Mononuclear cell (primary cell): ENCODE results near the gene MTG1. TPM values are rescaled to one million over a fixed set of nuclear protein-coding genes. Genes with fewer than 3 reads are reported as not detected.

Source experiments
- H3K27me3 ChIP-seq: 2 replicates; pipeline ENCODE4 v1.6.0; 2011; ENCODE audit warnings: low read length, control low read depth; ENCODE audit not compliant: insufficient read depth
- H3K4me1 ChIP-seq: 2 replicates; pipeline ENCODE4 v1.5.1; 2011; ENCODE audit warnings: mild to moderate bottlenecking, low read length, control low read depth; ENCODE audit not compliant: insufficient read depth
- H3K4me3 ChIP-seq: 2 replicates; pipeline ENCODE4 v1.5.1; 2011; ENCODE audit warnings: mild to moderate bottlenecking, low read length, moderate library complexity
- H3K9me3 ChIP-seq: 2 replicates; pipeline ENCODE4 v1.5.1; 2011; ENCODE audit warnings: low read depth, mild to moderate bottlenecking, control low read depth, low read length
- total RNA-seq: library from RNA; depleted of rRNA; stranded (reverse); fragments of >200 nt; gene quantifications from one replicate; pipeline ENCODE4 v1.2.3, GENCODE V29; 2012

The MTG1 gene
- total RNA-seq, 1 donor: 14.9 TPM

GRCh38 chr10:133452453-133452852 lies 58.5 kb downstream of the MTG1 start:
- Histone ChIP-seq H3K4me1 (no peaks in the 10 kb centered on the region), H3K4me3 (no peak overlapping the region), H3K9me3 (peaks cover 21% of the 10 kb centered on the region), H3K27me3 (no peaks in the 10 kb centered on the region)

DNA sequence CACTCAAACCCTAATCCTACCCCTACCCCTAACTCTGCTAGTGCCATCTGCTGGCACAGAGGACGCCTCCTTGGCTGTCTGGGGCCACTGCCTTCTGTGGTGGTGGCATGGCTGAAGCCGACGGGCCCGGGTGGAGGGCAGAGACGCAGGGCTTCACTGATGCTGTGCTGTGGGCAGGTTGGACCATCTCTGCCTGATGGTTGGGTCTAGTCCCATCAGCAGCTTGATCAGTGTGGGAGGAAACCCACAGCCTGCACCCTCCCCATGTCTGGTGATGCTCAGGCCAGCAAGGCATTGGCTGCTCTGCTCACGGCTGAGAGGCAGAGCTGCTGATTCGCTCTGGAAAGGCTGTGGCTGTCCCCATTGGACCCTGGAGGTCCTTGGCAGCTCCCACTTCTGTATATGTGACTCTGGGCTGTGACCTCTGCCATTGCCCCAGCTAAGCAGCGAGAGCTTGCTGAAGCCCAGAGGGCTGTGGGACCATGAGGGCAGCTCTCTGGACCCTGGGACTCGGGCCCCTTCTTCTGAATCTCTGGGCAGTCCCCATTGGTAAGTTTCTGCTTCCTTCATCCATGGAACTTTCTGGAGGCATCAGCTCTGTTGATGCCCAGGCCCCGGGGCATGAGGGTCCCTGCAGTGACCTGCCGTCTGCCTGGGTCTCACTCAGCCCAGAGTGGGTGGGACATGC lies 59.7 kb downstream of the MTG1 start, which contains the start of gene SCART1:
SCART1 (plus strand) TSS at position 430 of the 688 bp plus-strand sequence; CDS start at position 483, 53 bp downstream.
- Histone ChIP-seq H3K4me1 (no peaks in the 10 kb centered on the region), H3K9me3 (peaks cover 9% of the 10 kb centered on the region), H3K27me3 (no peaks in the 10 kb centered on the region), H3K4me3 (no peak within 1 kb of the TSS)

DNA sequence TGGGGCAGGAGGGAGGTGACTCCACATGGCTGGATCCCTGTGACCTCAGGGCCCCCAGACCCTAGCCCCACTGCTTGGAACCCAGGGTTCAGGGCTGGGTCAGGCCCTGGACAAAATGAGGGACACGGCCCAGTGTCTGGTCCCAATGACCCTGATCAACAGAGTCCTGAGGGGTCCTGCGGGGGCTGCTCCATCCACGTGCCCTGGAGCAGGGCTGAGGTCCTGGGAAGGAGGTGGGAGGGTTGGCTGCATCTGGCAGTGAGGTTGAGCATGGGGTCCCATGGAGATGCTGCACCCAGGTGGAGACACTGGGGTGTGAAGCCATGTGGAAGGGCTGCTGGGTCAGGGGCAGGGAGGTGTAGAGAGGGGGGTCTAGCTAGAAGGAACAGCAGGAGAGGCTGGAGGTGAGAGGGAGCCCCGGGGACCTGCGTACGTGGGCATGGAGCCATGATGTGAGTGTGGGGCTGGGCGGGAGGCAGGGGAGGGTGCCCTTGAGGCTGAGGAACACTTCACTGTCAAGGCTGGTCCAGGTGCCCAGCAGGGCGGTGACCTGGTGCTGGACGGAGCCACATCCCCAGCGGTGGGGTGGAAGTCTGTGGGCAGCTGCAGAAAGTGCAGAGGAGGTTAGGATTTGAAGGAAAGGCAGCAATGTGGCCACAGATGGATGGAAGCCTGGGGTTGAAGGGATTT lies 60.4 kb downstream of the MTG1 start:
- no peaks in the 10 kb centered on the region for H3K4me1 ChIP-seq
- peaks cover 2% of the 10 kb centered on the region for H3K9me3 ChIP-seq
- H3K4me3 ChIP-seq: no peak overlapping the region
- H3K27me3 ChIP-seq: no peaks in the 10 kb centered on the region

GRCh38 chr10:133455196-133455595 lies 61.2 kb downstream of the MTG1 start:
- no peak overlapping the region for H3K4me3 ChIP-seq
- H3K4me1 ChIP-seq: no peaks in the 10 kb centered on the region
- no peaks in the 10 kb centered on the region for H3K9me3 ChIP-seq
- no peaks in the 10 kb centered on the region for H3K27me3 ChIP-seq

DNA sequence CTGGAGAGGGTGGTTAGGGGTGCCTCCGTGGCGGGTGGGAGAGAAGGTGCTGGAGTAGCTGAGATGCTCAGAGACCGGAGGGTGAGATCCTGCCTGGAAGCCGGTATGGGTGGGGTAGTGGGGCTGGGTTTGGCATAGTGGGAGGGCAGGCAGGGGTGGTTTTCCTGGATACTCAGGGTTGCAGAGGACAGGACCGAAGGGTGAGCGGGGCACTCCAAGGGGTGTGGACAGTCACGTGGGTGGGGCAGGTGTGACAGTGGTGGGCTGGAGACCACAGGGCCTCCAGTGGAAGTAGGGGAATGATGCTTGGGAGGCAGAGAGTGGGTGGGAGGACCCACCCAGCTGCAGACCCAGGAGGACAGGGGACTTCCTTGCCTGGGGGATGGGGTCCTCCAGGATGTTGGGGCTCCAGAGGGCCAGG lies 61.7 kb downstream of the MTG1 start:
- no peaks in the 10 kb centered on the region for H3K4me1 ChIP-seq
- H3K4me3 ChIP-seq: no peak overlapping the region
- H3K27me3 ChIP-seq: no peaks in the 10 kb centered on the region
- no peaks in the 10 kb centered on the region for H3K9me3 ChIP-seq

GRCh38 chr10:133456041-133456951 lies 62.3 kb downstream of the MTG1 start:
- H3K9me3 ChIP-seq: no peaks in the 10 kb centered on the region
- H3K4me3 ChIP-seq: no peak overlapping the region
- H3K27me3 ChIP-seq: no peaks in the 10 kb centered on the region
- no peaks in the 10 kb centered on the region for H3K4me1 ChIP-seq

DNA sequence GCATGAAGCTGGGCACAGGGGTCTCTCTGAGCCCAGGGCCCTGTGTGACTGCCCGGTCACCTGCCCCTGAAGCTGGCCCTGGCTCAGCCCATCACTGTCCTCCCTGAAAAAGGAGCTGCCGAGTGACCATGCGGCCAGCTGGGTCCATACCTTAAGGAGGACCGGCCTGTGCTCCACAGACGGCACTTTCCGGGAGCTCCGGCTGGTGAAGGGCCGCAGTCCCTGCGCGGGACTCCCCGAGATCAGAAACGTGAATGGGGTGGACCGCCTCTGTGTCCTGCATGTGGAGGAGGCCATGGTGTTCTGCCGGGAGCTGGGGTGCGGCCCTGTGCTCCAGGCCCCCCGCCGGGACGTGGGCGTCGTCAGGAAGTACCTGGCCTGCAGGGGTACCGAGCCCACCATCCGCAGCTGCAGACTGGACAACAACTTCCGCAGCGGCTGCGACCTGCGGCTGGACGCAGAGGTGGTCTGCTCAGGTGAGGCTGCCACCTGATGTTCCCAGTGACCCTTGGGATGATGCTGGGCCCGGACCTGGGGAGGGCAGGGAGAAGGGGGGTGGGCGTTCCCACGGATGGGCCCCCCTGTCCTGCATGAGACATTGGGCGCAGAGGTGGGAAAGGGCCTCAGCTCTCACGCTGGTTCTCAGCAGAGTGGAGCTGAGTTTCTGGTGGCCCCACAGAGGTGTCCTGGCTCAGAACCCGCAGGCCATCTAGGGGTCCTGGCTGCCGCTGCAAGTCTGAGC lies 63.3 kb downstream of the MTG1 start:
- Histone ChIP-seq H3K4me1 (no peaks in the 10 kb centered on the region), H3K9me3 (no peaks in the 10 kb centered on the region), H3K4me3 (no peak overlapping the region), H3K27me3 (no peaks in the 10 kb centered on the region)

DNA sequence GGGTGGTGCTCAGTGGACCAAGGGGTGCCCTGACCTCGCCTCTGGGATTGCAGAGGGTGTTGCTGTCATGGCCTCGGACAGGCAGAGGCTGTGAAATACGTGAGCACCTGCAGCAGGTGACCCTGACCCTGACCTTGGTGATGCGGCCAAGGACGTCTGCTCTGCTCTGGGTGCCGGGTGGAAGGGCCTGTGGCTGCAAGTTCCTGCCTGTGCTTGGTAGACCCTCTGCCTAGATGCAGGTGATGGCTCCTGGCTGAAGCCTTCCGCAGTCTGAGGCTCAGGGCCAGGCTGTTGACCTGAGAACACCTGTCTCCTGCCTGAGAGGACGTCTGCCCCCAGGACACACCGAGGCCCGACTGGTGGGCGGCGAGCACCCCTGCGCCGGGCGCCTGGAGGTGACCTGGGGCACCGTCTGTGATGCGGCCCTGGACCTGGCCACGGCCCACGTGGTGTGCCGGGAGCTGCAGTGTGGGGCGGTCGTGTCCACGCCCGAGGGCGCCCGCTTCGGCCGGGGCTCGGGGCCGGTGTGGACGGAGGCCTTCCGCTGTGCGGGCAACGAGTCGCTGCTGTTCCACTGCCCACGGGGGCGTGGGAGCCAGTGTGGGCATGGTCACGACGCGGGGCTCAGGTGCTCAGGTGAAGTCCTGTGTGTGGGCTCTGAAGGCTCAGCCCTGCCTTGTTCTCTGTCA lies 64.2 kb downstream of the MTG1 start:
- H3K9me3 ChIP-seq: no peaks in the 10 kb centered on the region
- no peaks in the 10 kb centered on the region for H3K27me3 ChIP-seq
- no peaks in the 10 kb centered on the region for H3K4me1 ChIP-seq
- no peak overlapping the region for H3K4me3 ChIP-seq

DNA sequence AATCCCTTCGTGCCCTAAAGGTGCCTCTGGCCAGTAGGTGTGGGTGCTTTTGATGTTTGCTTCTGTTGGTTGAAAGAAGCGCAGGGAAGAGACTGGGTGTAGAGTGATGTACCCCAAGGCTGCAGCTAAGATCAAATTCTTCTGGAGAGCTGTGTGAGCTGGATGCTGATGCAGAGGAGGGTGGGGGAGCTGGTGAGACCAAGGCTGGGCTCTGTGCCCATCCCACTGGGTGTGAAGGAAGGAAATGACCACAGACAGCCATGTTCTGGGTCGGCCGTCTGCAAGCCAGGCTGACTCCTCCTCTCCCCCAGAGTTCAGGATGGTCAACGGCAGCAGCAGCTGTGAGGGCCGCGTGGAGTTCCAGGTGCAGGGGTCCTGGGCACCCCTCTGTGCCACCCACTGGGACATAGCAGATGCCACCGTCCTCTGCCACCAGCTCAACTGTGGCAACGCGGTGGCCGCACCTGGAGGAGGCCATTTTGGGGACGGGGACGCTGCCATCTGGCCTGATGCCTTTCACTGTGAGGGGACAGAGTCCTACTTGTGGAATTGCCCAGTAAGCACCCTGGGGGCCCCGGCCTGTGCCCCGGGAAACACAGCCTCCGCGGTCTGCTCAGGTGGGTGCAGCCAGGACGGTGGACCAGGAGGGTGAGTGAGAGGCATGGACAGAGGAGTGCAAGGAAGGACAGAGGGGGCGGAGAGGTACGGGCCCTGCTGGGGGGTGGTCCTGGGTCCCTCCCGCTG lies 64.9 kb downstream of the MTG1 start:
- H3K4me1 ChIP-seq: no peaks in the 10 kb centered on the region
- H3K9me3 ChIP-seq: no peaks in the 10 kb centered on the region
- H3K4me3 ChIP-seq: no peak overlapping the region
- no peaks in the 10 kb centered on the region for H3K27me3 ChIP-seq

DNA sequence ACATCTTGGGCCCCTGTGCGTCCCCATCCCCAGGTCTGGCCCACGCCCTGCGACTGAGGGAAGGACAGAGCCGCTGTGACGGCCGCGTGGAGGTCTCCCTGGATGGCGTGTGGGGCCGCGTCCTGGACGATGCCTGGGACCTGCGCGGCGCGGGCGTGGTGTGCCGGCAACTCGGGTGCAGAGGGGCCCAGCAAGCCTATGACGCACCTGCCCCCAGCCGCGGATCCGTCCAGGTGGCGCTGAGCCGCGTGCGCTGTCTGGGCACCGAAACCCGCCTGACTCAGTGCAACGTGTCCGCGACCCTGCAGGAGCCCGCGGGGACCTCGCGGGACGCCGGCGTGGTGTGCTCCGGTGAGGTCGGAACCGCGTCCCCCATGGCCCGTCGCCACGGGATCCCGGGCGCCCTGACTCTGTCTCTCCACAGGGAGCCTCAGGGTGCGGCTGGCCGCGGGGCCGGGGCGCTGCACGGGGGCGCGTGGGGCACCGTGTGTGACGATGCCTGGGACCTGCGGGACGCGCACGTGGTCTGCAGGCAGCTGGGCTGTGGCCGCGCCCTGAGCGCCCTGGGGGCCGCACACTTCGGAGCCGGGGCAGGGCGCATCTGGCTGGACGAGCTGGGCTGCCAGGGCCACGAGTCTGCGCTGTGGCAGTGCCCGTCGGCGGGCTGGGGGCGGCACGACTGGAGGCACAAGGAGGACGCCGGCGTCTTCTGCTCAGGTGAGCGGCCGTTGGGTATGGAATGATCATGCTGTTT lies 65.7 kb downstream of the MTG1 start:
- Histone ChIP-seq H3K9me3 (no peaks in the 10 kb centered on the region), H3K27me3 (no peaks in the 10 kb centered on the region), H3K4me1 (no peaks in the 10 kb centered on the region), H3K4me3 (no peak overlapping the region)

DNA sequence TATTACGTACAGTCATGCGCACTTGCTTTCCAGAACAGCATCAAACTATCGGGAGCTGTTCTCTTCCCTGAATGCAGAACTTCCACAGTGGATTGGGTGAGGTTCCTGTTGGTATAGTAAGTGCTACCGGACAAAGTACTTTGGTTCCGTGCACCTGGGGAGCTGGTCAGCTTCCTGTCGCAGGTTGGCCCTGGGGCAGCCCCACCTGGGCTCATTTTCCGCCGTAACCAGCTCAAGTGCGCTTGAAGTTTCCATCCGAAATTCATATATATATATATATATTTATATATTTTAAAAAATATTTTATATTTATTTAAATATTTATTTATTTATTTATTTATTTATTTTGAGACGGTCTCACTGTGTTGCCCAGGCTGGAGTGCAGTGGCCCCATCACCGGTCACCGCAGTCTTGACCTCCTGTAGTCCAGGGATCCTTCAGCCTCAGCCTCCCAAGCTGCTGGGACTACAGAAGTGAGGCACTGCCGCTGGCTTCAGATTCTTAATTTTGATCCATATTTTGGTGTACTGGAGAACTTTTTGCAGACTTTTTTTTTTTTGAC lies 66.3 kb downstream of the MTG1 start:
- no peaks in the 10 kb centered on the region for H3K9me3 ChIP-seq
- H3K4me3 ChIP-seq: no peak overlapping the region
- H3K4me1 ChIP-seq: no peaks in the 10 kb centered on the region
- no peaks in the 10 kb centered on the region for H3K27me3 ChIP-seq

DNA sequence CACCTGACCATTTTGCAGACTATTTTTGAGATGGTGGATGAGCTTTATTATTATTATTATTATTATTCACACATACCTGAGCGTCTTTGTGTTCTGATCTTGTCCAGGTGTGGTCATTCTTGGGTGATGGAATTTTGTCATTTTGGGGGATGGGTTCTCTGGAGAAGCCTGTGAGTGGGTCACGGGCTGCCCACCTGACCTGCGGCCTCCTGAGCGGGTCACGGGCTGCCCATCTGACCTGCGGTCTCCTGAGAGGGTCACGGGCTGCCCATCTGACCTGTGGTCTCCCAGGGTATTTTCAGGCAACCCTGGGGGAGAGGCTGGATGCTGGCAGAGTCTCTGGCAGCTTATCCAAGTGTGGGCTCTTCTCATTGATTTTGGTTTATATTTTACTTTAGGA lies 67.1 kb downstream of the MTG1 start:
- no peak overlapping the region for H3K4me3 ChIP-seq
- H3K4me1 ChIP-seq: no peaks in the 10 kb centered on the region
- H3K27me3 ChIP-seq: no peaks in the 10 kb centered on the region

GRCh38 chr10:133461841-133462240 lies 67.9 kb downstream of the MTG1 start:
- H3K4me1 ChIP-seq: no peaks in the 10 kb centered on the region
- no peaks in the 10 kb centered on the region for H3K9me3 ChIP-seq
- H3K27me3 ChIP-seq: no peaks in the 10 kb centered on the region
- H3K4me3 ChIP-seq: no peak overlapping the region

More for the DNA sequence above, 67.1 kb downstream of the MTG1 start:
- H3K9me3 ChIP-seq: no peaks in the 10 kb centered on the region
